GM23248 (cell line): ENCODE measurements around the gene GNMT.

Experiments used
- EZH2 ChIP-seq: fragments of 200-600 bp; sonication (generic); IDR thresholded peaks from 2 replicates; pipeline ENCODE4 v1.6.1; 2018; ENCODE audit warnings: antibody characterized with exemption, mild to moderate bottlenecking; ENCODE audit not compliant: insufficient read depth, poor library complexity, severe bottlenecking
- EZH2phosphoT487 ChIP-seq: fragments of 200-600 bp; sonication (generic); IDR thresholded peaks from 2 replicates; pipeline ENCODE4 v1.6.1; 2018; ENCODE audit warnings: antibody characterized with exemption, moderate library complexity, mild to moderate bottlenecking, low read depth; ENCODE audit not compliant: insufficient read depth

DNA sequence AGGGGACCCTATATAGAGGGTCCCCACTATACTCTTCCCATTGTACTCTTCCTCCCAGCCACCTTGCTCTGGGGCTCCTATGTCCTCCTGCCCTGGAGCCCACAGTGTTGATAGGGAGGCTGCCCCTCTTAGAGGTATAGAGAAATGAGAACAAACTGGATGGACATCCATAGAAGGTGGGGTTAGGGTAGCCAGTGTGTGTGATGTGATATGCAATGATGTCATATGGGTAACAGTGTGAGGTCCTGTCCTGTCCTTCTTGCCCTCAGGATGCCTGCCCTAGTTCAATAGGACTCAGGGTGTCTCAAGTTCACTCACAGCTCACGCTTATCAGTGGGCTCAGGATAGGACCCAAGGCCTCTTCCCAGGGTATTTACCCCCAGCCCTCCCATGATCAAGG lies 44.3 kb upstream of the GNMT start:
- TF ChIP-seq EZH2 (no peak), EZH2phosphoT487 (no peak)
